Measurements from ENCODE around the gene ATF7IP2. TPM values are rescaled to one million over a fixed set of nuclear protein-coding genes. Genes with fewer than 3 reads are reported as not detected.
A peak's percentile ranks its signal among the peaks of the same experiment; 100 is the strongest.
"Not testable (repeated sequence)": the region's sequence is repeated elsewhere in the genome, so short reads cannot be mapped to it uniquely, and the experiment has no call there.

The ATF7IP2 gene
- total RNA-seq, 2 donors from 2014 or later = 84.6 to 86.7 TPM

DNA sequence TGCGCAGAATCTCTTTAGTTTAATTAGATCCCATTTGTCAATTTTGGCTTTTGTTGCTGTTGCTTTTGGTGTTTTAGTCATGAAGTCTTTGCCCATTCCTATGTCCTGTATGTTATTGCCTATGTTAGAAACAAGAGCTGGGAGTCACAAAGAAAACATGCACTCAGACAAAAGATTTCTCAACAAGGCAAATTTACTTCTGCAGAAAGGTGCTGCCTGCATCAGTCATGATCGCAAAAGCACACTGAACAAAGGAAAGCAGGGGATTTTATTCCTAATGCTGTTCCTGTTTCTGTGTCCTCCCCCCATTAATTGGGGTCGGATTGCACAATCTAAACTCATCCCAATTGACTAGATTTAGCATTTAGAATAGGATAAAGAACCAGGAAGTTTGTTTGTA is 55.9 kb downstream of the ATF7IP2 start:
- no peak for DNase-seq
- Mint-ChIP-seq H3K4me1 (no peaks in the 10 kb centered on the region), H3K36me3 (ENCODE audit: low read depth) (peaks cover 3% of the 10 kb centered on the region), H3K4me3 (no peak overlapping the region), H3K27me3 (no peaks in the 10 kb centered on the region), H3K27ac (no peak overlapping the region)
- ATAC-seq = no peak
- peaks cover 20% of the 10 kb centered on the region for H3K9me3 ChIP-seq (ENCODE audit: control insufficient read depth, low read length, poor library complexity, severe bottlenecking)

DNA sequence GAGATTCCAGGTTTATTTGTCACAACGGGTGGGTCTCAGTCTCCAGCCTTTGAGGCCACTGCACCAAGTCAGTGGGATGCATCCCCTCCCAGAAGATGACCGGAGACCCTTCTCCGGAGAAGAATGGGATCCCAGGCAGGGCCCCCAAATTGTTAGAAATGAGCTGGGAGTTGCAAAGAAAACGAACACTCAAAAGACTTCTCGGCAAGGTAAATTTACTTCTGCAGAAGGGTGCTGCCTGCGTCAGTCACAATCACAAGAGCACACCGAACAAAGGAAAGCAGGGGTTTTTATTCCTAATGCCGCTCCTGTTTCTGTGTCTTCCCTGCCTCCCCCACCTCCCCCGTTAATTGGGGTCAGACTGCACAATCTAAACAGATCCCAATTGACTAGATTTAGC is 61.4 kb downstream of the ATF7IP2 start:
- no peaks in the 10 kb centered on the region for H3K4me1 Mint-ChIP-seq
- no peak overlapping the region for H3K4me3 Mint-ChIP-seq
- DNase-seq (no peak), ATAC-seq (no peak)
- peaks cover 13% of the 10 kb centered on the region for H3K36me3 Mint-ChIP-seq (ENCODE audit: low read depth)
- H3K9me3 ChIP-seq (ENCODE audit: control insufficient read depth, low read length, poor library complexity, severe bottlenecking) = peaks cover 34% of the 10 kb centered on the region
- no peaks in the 10 kb centered on the region for H3K27me3 Mint-ChIP-seq
- no peak overlapping the region for H3K27ac Mint-ChIP-seq

DNA sequence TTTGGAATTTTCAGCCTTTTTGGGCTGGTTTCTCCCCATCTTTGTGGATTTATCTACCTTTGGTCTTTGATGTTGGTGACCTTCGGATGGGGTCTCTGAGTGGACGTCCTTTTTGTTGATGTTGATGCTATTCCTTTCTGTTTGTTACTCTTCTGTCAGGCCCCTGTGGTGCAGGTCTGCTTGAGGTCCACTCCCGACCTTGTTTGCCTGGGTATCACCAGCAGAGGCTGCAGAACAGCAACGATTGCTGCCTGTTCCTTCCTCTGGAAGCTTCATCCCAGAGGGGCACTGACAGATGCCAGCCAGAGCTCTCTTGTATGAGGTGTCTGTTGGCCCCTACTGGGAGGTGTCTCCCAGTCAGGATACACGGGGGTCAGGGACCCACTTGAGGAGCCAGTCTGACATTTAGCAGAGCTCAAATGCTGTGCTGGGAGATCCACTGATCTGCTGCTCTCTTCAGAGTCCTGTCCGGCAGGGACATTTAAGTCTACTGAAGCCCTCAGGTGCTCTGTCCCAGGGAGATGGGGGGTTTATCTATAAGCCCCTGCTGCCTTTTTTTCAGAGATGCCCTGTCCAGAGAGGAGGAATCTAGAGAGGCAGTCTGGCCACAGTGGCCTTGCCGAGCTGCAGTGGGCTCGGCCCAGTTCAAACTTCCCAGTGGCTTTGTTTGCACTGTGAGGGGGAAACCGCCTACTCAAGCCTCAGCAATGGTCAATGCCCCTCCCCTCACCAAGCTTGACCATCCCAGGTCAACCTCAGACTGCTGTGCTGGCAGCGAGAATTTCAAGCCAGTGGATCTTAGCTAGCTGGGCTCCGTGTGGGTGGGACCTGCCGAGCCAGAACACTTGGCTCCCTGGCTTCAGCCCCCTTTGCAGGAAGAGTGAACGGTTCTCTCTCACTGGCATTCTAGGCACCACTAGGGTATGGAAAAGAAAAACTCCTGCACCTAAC is 66.6 kb downstream of the ATF7IP2 start:
- Mint-ChIP-seq H3K36me3 (ENCODE audit: low read depth) (peaks cover 18% of the 10 kb centered on the region), H3K4me1 (peaks cover 16% of the 10 kb centered on the region)
- H3K27me3 Mint-ChIP-seq; H3K9me3 ChIP-seq (ENCODE audit: control insufficient read depth, low read length, poor library complexity, severe bottlenecking); H3K27ac Mint-ChIP-seq; ATAC-seq; DNase-seq; H3K4me3 Mint-ChIP-seq: not testable (repeated sequence)

DNA sequence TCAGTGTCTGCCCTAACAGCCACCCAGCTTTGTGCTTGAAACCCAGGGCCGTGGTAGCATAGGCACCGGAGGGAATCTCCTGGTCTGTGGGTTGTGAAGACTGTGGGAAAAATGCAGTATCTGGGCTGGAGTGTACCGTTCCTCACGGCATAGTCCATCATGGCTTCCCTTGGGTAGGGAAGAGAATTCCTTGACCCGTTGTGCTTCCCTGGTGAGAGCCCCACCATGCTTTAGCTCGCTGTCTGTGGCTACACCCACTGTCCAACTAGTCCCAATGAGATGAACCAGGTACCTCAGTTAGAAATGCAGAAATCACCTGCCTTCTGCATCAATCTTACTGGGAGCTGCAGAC is 67.3 kb downstream of the ATF7IP2 start:
- peaks cover 18% of the 10 kb centered on the region for H3K36me3 Mint-ChIP-seq (ENCODE audit: low read depth)
- peaks cover 3% of the 10 kb centered on the region for H3K9me3 ChIP-seq (ENCODE audit: control insufficient read depth, low read length, poor library complexity, severe bottlenecking)
- no peak for ATAC-seq
- H3K4me1 Mint-ChIP-seq = peaks cover 16% of the 10 kb centered on the region
- no peaks in the 10 kb centered on the region for H3K27me3 Mint-ChIP-seq
- H3K4me3 Mint-ChIP-seq = no peak overlapping the region
- DNase-seq = no peak
- no peak overlapping the region for H3K27ac Mint-ChIP-seq

DNA sequence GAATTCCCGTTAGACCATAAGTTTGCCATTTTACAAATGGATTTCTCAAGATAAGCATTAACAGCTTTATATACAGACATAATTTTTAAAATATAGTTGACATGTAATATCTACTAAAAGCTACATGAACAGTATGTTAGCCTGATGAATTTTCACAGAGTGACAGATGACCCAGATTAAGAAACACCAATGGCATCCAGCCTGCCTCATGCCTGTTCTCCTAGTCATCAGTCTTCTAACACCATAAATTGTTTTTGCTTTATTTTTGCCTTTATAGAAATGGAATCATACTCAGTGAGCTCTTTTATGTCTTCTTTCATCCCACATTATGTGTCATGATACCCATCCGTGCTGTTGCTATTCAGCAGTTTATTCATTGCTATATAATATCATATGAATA is 80.0 kb downstream of the ATF7IP2 start:
- H3K27me3 Mint-ChIP-seq = no peaks in the 10 kb centered on the region
- ATAC-seq (no peak), DNase-seq (no peak)
- peaks cover 21% of the 10 kb centered on the region for H3K36me3 Mint-ChIP-seq (ENCODE audit: low read depth)
- no peaks in the 10 kb centered on the region for H3K9me3 ChIP-seq (ENCODE audit: control insufficient read depth, low read length, poor library complexity, severe bottlenecking)
- H3K27ac Mint-ChIP-seq = no peak overlapping the region
- peaks cover 9% of the 10 kb centered on the region for H3K4me1 Mint-ChIP-seq
- H3K4me3 Mint-ChIP-seq = no peak overlapping the region

DNA sequence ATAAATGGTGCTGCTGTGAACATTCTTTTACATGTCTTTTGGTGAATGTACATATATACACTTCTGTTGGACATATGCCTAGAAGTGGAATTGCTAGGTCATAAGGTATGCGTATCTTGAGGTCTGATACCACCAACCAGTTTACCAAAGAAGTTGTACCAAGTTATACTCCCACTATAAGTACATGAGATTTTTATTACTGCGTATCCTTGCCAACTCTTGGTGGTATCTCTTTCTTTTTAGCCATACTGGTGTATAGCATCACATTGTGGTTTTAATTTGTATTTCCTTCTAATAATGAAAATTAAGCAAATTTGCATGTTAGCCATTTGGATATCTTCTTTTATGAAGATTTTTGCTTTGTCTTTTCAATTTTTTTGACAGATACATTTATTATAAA is 80.5 kb downstream of the ATF7IP2 start:
- peaks cover 23% of the 10 kb centered on the region for H3K36me3 Mint-ChIP-seq (ENCODE audit: low read depth)
- peak overlapping the region; percentile 49 for H3K27ac Mint-ChIP-seq
- ATAC-seq = no peak
- DNase-seq = no peak
- H3K4me3 Mint-ChIP-seq = no peak overlapping the region
- H3K4me1 Mint-ChIP-seq = peaks cover 9% of the 10 kb centered on the region
- no peaks in the 10 kb centered on the region for H3K27me3 Mint-ChIP-seq
- H3K9me3 ChIP-seq (ENCODE audit: control insufficient read depth, low read length, poor library complexity, severe bottlenecking) = no peaks in the 10 kb centered on the region

DNA sequence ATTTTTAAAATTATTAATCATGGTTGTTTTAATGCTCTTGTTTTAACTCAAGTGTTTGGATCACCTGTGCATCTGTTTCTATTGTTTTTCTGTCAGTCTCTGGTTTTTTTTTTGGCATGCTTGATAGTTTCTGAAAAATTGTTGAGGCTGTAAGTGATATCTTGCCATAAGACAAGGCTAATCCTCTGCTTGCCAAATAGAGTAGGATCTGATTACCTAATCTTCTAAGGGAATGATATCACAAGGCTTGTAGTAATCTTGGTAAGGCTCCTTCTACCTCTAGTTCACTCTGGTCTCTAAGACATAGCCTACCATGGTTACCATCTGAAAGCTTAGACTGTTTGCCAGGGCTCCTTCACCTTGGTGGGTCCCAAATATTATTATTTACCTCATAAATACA is 81.0 kb downstream of the ATF7IP2 start:
- ATAC-seq = no peak
- Mint-ChIP-seq H3K27ac (peak overlapping the region; percentile 49), H3K4me3 (no peak overlapping the region), H3K4me1 (peaks cover 8% of the 10 kb centered on the region), H3K27me3 (no peaks in the 10 kb centered on the region), H3K36me3 (ENCODE audit: low read depth) (peaks cover 20% of the 10 kb centered on the region)
- DNase-seq = no peak
- H3K9me3 ChIP-seq (ENCODE audit: control insufficient read depth, low read length, poor library complexity, severe bottlenecking) = no peaks in the 10 kb centered on the region

DNA sequence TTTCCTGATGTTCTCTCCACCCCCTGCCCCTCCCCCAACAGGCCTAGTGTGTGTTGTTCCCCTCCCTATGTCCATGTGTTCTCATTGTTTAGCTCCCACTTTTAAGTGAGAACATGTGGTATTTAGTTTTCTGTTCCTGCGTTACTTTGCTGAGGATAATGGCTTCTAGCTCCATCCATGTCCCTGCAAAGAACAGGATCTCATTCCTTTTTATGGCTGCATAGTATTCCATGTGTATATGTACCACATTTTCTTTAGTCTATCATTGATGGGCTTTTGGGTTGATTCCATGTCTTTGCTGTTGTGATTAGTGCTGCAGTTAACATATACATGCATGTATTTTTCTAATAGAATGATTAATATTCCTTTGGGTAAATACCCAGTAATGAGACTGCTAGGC is 90.8 kb downstream of the ATF7IP2 start:
- not testable (repeated sequence) for H3K27ac Mint-ChIP-seq; H3K36me3 Mint-ChIP-seq (ENCODE audit: low read depth); ATAC-seq; DNase-seq; H3K4me3 Mint-ChIP-seq; H3K27me3 Mint-ChIP-seq; H3K4me1 Mint-ChIP-seq
- H3K9me3 ChIP-seq (ENCODE audit: control insufficient read depth, low read length, poor library complexity, severe bottlenecking) = peaks cover 11% of the 10 kb centered on the region

DNA sequence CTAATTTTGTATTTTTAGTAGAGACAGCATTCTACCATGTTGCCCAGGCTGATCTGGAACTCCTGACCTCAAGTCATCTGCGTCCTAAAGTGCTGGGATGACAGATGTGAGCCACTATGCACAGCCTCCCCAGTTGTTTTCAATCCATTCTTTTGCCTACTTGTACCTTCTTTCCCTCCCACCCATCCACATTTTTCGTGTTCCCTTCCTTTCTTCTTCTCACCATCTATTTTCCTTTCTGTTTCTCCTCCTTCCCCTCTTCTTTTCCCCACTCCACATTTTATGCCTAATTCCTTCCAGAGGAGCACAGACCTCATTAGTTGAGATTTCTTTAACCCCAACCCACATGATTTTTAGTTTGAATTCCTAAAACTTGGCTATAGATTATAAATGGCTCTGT is 94.3 kb downstream of the ATF7IP2 start:
- H3K27me3 Mint-ChIP-seq = no peaks in the 10 kb centered on the region
- H3K9me3 ChIP-seq (ENCODE audit: control insufficient read depth, low read length, poor library complexity, severe bottlenecking) = peaks cover 5% of the 10 kb centered on the region
- H3K27ac Mint-ChIP-seq = no peak overlapping the region
- no peak for DNase-seq
- H3K4me1 Mint-ChIP-seq = no peaks in the 10 kb centered on the region
- no peak for ATAC-seq
- peaks cover 9% of the 10 kb centered on the region for H3K36me3 Mint-ChIP-seq (ENCODE audit: low read depth)
- no peak overlapping the region for H3K4me3 Mint-ChIP-seq

DNA sequence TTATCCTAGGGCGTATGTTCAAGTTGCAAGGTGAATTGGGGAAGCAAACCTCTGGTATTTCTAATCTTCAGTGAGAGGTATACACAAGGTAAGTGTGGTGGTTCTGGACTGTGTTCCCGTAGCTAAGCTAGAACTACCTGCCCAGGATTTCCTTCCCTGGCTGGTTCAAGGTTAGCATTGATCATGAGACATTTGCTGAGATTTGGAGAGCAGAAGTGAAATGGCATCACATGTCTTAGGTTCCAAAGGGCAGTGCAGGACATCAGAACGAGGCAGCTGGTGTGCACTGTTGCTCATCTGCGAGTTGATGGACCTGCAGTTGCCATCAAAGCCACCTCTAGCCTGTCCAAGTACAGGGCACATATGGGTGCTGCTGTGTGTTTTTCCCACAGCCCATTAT is 99.3 kb downstream of the ATF7IP2 start:
- H3K4me1 Mint-ChIP-seq = no peaks in the 10 kb centered on the region
- no peak for ATAC-seq
- H3K36me3 Mint-ChIP-seq (ENCODE audit: low read depth) = peaks cover 2% of the 10 kb centered on the region
- H3K27me3 Mint-ChIP-seq = no peaks in the 10 kb centered on the region
- peaks cover 9% of the 10 kb centered on the region for H3K9me3 ChIP-seq (ENCODE audit: control insufficient read depth, low read length, poor library complexity, severe bottlenecking)
- no peak overlapping the region for H3K4me3 Mint-ChIP-seq
- no peak overlapping the region for H3K27ac Mint-ChIP-seq
- no peak for DNase-seq

DNA sequence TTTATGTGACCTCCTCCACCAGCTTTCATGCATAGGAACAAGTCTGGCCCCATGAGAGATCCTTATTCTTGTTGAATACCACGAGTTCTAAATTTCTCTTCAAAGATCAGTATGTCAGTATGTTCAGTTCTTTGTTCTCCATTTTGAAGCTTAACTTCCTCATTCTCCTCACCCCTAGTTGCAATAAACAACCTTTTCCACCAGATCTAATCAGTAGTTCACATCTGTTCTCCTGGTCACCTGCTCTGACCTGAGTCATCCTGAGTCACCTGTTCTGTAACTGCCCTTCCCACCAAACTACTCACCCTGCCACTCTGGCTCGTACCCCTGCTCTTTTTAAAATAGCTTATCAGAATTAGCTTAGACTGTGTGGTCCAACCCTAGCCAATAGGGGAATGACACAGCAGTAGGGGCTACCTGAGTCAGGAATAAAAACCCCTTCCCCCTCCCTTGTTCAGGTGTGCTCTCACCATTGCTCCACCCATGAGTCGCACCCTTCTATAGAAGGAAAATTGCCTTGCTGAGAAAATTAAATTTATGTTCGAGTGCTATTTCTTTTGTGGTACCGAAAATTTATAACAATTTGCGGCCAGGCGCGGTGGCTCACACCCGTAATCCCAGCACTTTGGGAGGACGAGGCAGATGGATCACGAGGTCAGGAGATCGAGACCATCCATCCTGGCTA is 100.0 kb downstream of the ATF7IP2 start:
- peaks cover 9% of the 10 kb centered on the region for H3K9me3 ChIP-seq (ENCODE audit: control insufficient read depth, low read length, poor library complexity, severe bottlenecking)
- H3K36me3 Mint-ChIP-seq (ENCODE audit: low read depth) = no peaks in the 10 kb centered on the region
- H3K27me3 Mint-ChIP-seq = no peaks in the 10 kb centered on the region
- no peak overlapping the region for H3K4me3 Mint-ChIP-seq
- no peak for DNase-seq
- H3K4me1 Mint-ChIP-seq = no peaks in the 10 kb centered on the region
- ATAC-seq = no peak
- no peak overlapping the region for H3K27ac Mint-ChIP-seq

DNA sequence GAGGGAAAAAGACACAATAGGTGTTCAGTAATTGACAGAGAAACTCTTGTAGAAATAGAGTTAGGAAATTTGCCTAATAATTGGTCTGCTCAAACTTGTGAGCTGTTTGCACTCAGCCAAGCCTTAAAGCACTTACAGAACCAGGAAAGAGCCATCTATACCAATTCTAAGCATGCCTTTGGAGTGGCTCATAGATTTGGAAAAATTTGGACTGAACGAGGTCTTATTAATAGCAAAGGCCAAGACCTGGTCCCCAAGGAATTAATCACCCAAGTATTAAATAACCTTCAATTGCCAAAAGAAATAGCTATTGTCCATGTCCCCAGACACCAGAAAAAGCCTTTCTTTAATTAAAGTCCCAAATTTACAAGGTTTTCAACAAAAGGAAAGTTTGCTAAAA is 104.3 kb downstream of the ATF7IP2 start:
- no peaks in the 10 kb centered on the region for H3K4me1 Mint-ChIP-seq
- H3K4me3 Mint-ChIP-seq = no peak overlapping the region

DNA sequence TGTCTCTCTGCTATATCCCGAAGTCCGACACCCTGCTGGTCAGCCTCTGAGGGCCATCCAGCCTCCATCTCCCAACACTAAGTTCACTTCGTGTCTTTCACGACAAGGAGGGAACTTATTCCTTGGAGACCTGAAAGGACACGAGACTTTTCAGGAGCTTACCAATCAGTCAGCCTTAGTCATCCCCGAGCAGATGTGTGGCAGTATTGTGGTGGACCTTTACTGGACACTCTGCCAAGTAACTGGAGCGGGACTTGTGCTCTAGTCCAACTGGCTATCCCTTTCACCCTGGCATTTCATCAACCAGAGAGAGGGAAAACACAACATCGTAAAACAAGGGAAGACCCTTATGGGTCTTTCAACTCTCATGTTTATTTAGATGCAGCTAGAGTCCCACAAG is 107.4 kb downstream of the ATF7IP2 start:
- no peaks in the 10 kb centered on the region for H3K27me3 Mint-ChIP-seq

More for the DNA sequence above, 104.3 kb downstream of the ATF7IP2 start:
- peaks cover 4% of the 10 kb centered on the region for H3K9me3 ChIP-seq (ENCODE audit: control insufficient read depth, low read length, poor library complexity, severe bottlenecking)
- H3K36me3 Mint-ChIP-seq (ENCODE audit: low read depth) = peaks cover 3% of the 10 kb centered on the region
- DNase-seq (no peak), ATAC-seq (no peak)
- no peaks in the 10 kb centered on the region for H3K27me3 Mint-ChIP-seq
- no peak overlapping the region for H3K27ac Mint-ChIP-seq

More for the DNA sequence above, 107.4 kb downstream of the ATF7IP2 start:
- ATAC-seq = no peak
- no peak for DNase-seq
- H3K9me3 ChIP-seq (ENCODE audit: control insufficient read depth, low read length, poor library complexity, severe bottlenecking) = no peaks in the 10 kb centered on the region
- H3K4me1 Mint-ChIP-seq = peaks cover 2% of the 10 kb centered on the region
- no peak overlapping the region for H3K27ac Mint-ChIP-seq
- peaks cover 5% of the 10 kb centered on the region for H3K36me3 Mint-ChIP-seq (ENCODE audit: low read depth)
- no peak overlapping the region for H3K4me3 Mint-ChIP-seq

All from T-helper 17 cell (primary cell).